Neural crest cell (in vitro differentiated cells): ENCODE data around the gene MYOF. TPM values are rescaled to one million over a fixed set of nuclear protein-coding genes. Genes with fewer than 3 reads are reported as not detected.
"Not testable (repeated sequence)": the region's sequence is repeated elsewhere in the genome, so short reads cannot be mapped to it uniquely, and the experiment has no call there.

Source experiments
- DNase-seq: peaks from one replicate; pipeline ENCODE4 v3.0.0; 2021; ENCODE audit warnings: low read depth, mixed read lengths, low spot score
- H3K27ac Mint-ChIP-seq: one replicate; pipeline ENCODE4 v1.8.0; 2021; ENCODE audit warnings: mild to moderate bottlenecking, mixed read lengths; ENCODE audit not compliant: unreplicated experiment
- H3K27me3 Mint-ChIP-seq: 2 replicates; pipeline ENCODE4 v1.8.0; 2021; ENCODE audit warnings: low read depth, mild to moderate bottlenecking, mixed read lengths
- H3K36me3 Mint-ChIP-seq: 2 replicates; pipeline ENCODE4 v1.8.0; 2021; ENCODE audit warnings: low read depth, mild to moderate bottlenecking, mixed read lengths
- H3K4me1 Mint-ChIP-seq: 2 replicates; pipeline ENCODE4 v1.8.0; 2021; ENCODE audit warnings: mixed read lengths
- H3K4me3 Mint-ChIP-seq: one replicate; pipeline ENCODE4 v1.8.0; 2021; ENCODE audit warnings: mild to moderate bottlenecking, mixed read lengths
- H3K9me3 Mint-ChIP-seq: 2 replicates; pipeline ENCODE4 v1.8.0; 2021; ENCODE audit warnings: mixed read lengths
- CTCF ChIP-seq: fragments of 200-600 bp; sonication (generic); conservative IDR thresholded peaks from 2 replicates; pipeline ENCODE4 v1.5.0; 2021; ENCODE audit warnings: antibody characterized with exemption, mild to moderate bottlenecking
- total RNA-seq: library from RNA; stranded (reverse); gene quantifications from 2 replicates; pipeline ENCODE4 v1.2.1, GENCODE V29; 2021

The MYOF gene
- total RNA-seq, 1 donor from 2014 or later, result 4.0 TPM

- Mint-ChIP-seq H3K9me3 (no peaks in the 10 kb centered on the region), H3K4me1 (no peaks in the 10 kb centered on the region), H3K36me3 (no peaks in the 10 kb centered on the region), H3K27me3 (no peaks in the 10 kb centered on the region), H3K27ac (no peak overlapping the region), H3K4me3 (no peak overlapping the region)
- DNase-seq, result no peak
- no peak for TF ChIP-seq CTCF
Observed at GRCh38 chr10:93333278-93333978, 148.7 kb downstream of the MYOF start.

- no peak for TF ChIP-seq CTCF
- Mint-ChIP-seq H3K27me3 (no peaks in the 10 kb centered on the region), H3K4me3 (no peak overlapping the region), H3K4me1 (no peaks in the 10 kb centered on the region), H3K27ac (no peak overlapping the region), H3K36me3 (no peaks in the 10 kb centered on the region), H3K9me3 (no peaks in the 10 kb centered on the region)
- no peak for DNase-seq
Observed at GRCh38 chr10:93330824-93331223, 151.3 kb downstream of the MYOF start.

GRCh38 chr10:93319896-93320295 is 162.2 kb downstream of the MYOF start:
- no peak for TF ChIP-seq CTCF
- no peak overlapping the region for H3K27ac Mint-ChIP-seq

GRCh38 chr10:93319096-93319495 is 163.0 kb downstream of the MYOF start:
- Mint-ChIP-seq H3K36me3 (no peaks in the 10 kb centered on the region), H3K27me3 (no peaks in the 10 kb centered on the region), H3K9me3 (no peaks in the 10 kb centered on the region), H3K4me1 (no peaks in the 10 kb centered on the region), H3K4me3 (no peak overlapping the region), H3K27ac (no peak overlapping the region)
- no peak for TF ChIP-seq CTCF
- DNase-seq, result no peak

More at GRCh38 chr10:93319896-93320295, 162.2 kb downstream of the MYOF start:
- H3K4me1 Mint-ChIP-seq, result no peaks in the 10 kb centered on the region
- DNase-seq, result no peak
- no peaks in the 10 kb centered on the region for H3K36me3 Mint-ChIP-seq
- H3K27me3 Mint-ChIP-seq, result no peaks in the 10 kb centered on the region
- H3K9me3 Mint-ChIP-seq, result no peaks in the 10 kb centered on the region
- no peak overlapping the region for H3K4me3 Mint-ChIP-seq

GRCh38 chr10:93315246-93315645 is 166.9 kb downstream of the MYOF start:
- no peaks in the 10 kb centered on the region for H3K4me1 Mint-ChIP-seq
- no peak for TF ChIP-seq CTCF
- H3K36me3 Mint-ChIP-seq, result no peaks in the 10 kb centered on the region
- peaks cover 3% of the 10 kb centered on the region for H3K9me3 Mint-ChIP-seq
- DNase-seq, result no peak
- no peak overlapping the region for H3K4me3 Mint-ChIP-seq
- H3K27me3 Mint-ChIP-seq, result no peaks in the 10 kb centered on the region
- H3K27ac Mint-ChIP-seq, result peak overlapping the region; percentile 13

GRCh38 chr10:93314656-93315055 is 167.5 kb downstream of the MYOF start:
- not testable (repeated sequence) for DNase-seq, H3K4me3 Mint-ChIP-seq, H3K27me3 Mint-ChIP-seq, H3K9me3 Mint-ChIP-seq, H3K4me1 Mint-ChIP-seq, H3K36me3 Mint-ChIP-seq, H3K27ac Mint-ChIP-seq
